HEK293T (cell line): ENCODE data around the gene FN3K.

Source experiments
- CTCF ChIA-PET: fragments of 350-600 bp; formaldehyde crosslinking; extraction: SDS; loops from one replicate; lab custom pipeline; 2021; ENCODE audit warnings: antibody characterized with exemption, inconsistent platforms; lab: Yijun Ruan, JAX
- POLR2A ChIA-PET: fragments of 350-600 bp; formaldehyde crosslinking; extraction: SDS; loops from one replicate; lab custom pipeline; 2020; ENCODE audit warnings: antibody characterized with exemption, inconsistent platforms; lab: Yijun Ruan, JAX
- DNase-seq: peaks from one replicate; pipeline ENCODE4 v3.0.0; 2012; ENCODE audit warnings: mixed read lengths; ENCODE audit errors: extremely low spot score
- ARNT ChIP-seq: fragments of 450-650 bp; IDR thresholded peaks from 2 replicates; pipeline ENCODE4 v1.6.1; 2017; ENCODE audit warnings: mild to moderate bottlenecking
- BHLHE40 ChIP-seq: fragments of 450-650 bp; IDR thresholded peaks from 2 replicates; pipeline ENCODE4 v1.6.1; 2016; ENCODE audit warnings: mild to moderate bottlenecking, moderate library complexity, borderline replicate concordance
- CTBP1 ChIP-seq: fragments of 450-650 bp; IDR thresholded peaks from 2 replicates; pipeline ENCODE4 v1.6.1; 2016; ENCODE audit warnings: borderline replicate concordance
- ELF4 ChIP-seq: fragments of 450-650 bp; IDR thresholded peaks from 2 replicates; pipeline ENCODE4 v1.6.1; 2017; ENCODE audit warnings: antibody characterized with exemption
- FOXA1 ChIP-seq: fragments of 450-650 bp; IDR thresholded peaks from 2 replicates; pipeline ENCODE4 v1.6.1; 2016; ENCODE audit warnings: mild to moderate bottlenecking
- FOXK2 ChIP-seq: fragments of 450-650 bp; IDR thresholded peaks from 2 replicates; pipeline ENCODE4 v1.6.1; 2016; ENCODE audit warnings: mild to moderate bottlenecking
- FOXM1 ChIP-seq: fragments of 450-650 bp; IDR thresholded peaks from 2 replicates; pipeline ENCODE4 v1.6.1; 2017; ENCODE audit warnings: mild to moderate bottlenecking, borderline replicate concordance
- HDGF ChIP-seq: fragments of 450-650 bp; IDR thresholded peaks from 2 replicates; pipeline ENCODE4 v1.6.1; 2017; ENCODE audit warnings: antibody characterized with exemption, borderline replicate concordance
- L3MBTL2 ChIP-seq: fragments of 450-650 bp; conservative IDR thresholded peaks from 2 replicates; pipeline ENCODE4 v1.6.1; 2016; ENCODE audit warnings: mild to moderate bottlenecking
- LEF1 ChIP-seq: fragments of 450-650 bp; IDR thresholded peaks from 2 replicates; pipeline ENCODE4 v1.6.1; 2017; ENCODE audit warnings: mild to moderate bottlenecking, borderline replicate concordance
- NFRKB ChIP-seq: fragments of 450-650 bp; IDR thresholded peaks from 2 replicates; pipeline ENCODE4 v1.6.1; 2016; ENCODE audit warnings: mild to moderate bottlenecking, moderate library complexity
- SP1 ChIP-seq: fragments of 450-650 bp; IDR thresholded peaks from 2 replicates; pipeline ENCODE4 v1.6.1; 2017
- SUZ12 ChIP-seq: fragments of 450-650 bp; IDR thresholded peaks from 2 replicates; pipeline ENCODE4 v1.6.1; 2016; ENCODE audit warnings: mild to moderate bottlenecking
- TARDBP ChIP-seq: fragments of 450-650 bp; IDR thresholded peaks from 2 replicates; pipeline ENCODE4 v1.6.1; 2016
- ZNF384 ChIP-seq: fragments of 450-650 bp; IDR thresholded peaks from 2 replicates; pipeline ENCODE4 v1.6.1; 2016
- TF ChIP-seq, protein P1 (sequence below): fragments of 450-650 bp; IDR thresholded peaks from 2 replicates; pipeline ENCODE4 v1.6.1; 2016

Gene FN3K

DNA sequence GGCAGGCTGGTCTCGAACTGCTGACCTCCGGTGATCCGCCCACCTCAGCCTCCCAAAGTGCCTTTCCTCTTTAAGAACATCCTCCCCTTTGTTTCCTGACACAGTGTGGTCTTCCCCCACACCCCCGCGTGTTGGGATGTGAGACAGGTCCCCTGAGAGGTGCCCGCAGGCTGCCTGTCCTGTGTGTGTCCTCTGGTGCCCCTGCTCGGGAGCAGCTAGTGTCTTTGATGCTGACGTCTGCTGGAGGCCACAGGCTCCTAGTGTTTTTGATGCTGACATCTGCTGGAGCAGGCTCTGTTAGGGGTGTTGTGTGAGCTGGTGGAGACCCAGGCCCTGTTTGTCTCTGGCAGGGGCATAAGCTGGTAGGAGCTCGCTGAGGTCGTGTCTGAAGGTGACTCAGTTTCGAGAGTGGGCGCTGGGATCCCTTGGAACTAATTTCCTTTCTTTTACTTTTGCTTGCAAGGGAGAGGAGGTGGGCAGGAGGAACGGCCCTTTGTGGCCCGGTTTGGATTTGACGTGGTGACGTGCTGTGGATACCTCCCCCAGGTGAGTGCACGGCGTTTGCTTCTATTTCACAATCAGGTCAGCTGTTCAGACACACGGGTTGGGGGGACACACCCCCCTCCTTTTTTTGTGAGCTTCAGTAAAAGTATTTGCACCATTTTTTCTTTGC is 12.9 kb upstream of the FN3K start:
- no peak for TF ChIP-seq TARDBP
- no peak for TF ChIP-seq ZNF384
- no peak for TF ChIP-seq NFRKB
- TF ChIP-seq SP1: no peak
- no peak for TF ChIP-seq SUZ12
- TF ChIP-seq ELF4: no peak
- no peak for TF ChIP-seq FOXA1
- TF ChIP-seq, protein P1, sequence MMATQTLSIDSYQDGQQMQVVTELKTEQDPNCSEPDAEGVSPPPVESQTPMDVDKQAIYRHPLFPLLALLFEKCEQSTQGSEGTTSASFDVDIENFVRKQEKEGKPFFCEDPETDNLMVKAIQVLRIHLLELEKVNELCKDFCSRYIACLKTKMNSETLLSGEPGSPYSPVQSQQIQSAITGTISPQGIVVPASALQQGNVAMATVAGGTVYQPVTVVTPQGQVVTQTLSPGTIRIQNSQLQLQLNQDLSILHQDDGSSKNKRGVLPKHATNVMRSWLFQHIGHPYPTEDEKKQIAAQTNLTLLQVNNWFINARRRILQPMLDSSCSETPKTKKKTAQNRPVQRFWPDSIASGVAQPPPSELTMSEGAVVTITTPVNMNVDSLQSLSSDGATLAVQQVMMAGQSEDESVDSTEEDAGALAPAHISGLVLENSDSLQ: no peak
- no peak for TF ChIP-seq BHLHE40
- no peak for TF ChIP-seq L3MBTL2
- no peak for TF ChIP-seq FOXK2
- TF ChIP-seq HDGF: no peak
- TF ChIP-seq ARNT: no peak
- TF ChIP-seq FOXM1: no peak
- TF ChIP-seq CTBP1: no peak
- TF ChIP-seq LEF1: no peak
- DNase-seq: no peak
- POLR2A ChIA-PET: no interaction called here
- CTCF ChIA-PET: no interaction called here

DNA sequence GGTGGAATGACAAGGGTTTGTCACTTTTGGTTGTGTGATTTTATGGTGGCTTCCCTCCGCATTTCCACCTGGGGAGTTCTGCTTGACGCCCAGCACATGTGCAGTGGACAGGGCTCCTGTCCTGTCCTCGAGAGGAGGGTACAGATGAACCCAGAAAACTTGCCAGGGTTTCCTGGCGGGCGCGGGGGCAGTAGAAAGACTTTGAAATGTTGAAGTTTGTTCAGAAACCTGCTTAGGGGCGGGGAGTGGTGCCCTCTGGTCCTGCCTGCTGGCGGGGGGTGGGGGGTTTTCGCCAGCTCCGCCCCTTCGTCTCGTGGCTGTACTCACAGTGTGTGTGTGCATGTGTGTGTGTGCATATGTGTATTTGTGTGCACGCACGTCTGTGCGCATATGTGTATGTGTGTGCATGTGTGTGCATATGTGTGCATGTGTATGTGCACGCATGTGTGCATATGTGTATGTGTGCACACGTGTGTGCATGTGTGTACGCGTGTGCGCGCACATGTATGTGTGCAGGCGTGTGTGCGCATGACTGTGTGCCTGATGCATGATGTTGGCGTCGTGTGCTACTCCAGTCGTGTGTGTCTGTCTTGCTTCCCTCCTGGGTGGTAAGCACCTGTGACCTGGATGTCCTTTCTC is 12.1 kb upstream of the FN3K start:
- CTCF ChIA-PET: no interaction called here
- POLR2A ChIA-PET: no interaction called here
- no peak for TF ChIP-seq TARDBP
- TF ChIP-seq L3MBTL2: no peak
- no peak for TF ChIP-seq FOXM1
- no peak for TF ChIP-seq ELF4
- TF ChIP-seq ARNT: no peak
- no peak for TF ChIP-seq NFRKB
- TF ChIP-seq, protein P1: no peak
- TF ChIP-seq SUZ12: no peak
- TF ChIP-seq HDGF: no peak
- no peak for TF ChIP-seq BHLHE40
- no peak for TF ChIP-seq FOXK2
- TF ChIP-seq ZNF384: no peak
- TF ChIP-seq SP1: no peak
- no peak for TF ChIP-seq FOXA1
- TF ChIP-seq CTBP1: no peak
- TF ChIP-seq LEF1: no peak
- DNase-seq: no peak

DNA sequence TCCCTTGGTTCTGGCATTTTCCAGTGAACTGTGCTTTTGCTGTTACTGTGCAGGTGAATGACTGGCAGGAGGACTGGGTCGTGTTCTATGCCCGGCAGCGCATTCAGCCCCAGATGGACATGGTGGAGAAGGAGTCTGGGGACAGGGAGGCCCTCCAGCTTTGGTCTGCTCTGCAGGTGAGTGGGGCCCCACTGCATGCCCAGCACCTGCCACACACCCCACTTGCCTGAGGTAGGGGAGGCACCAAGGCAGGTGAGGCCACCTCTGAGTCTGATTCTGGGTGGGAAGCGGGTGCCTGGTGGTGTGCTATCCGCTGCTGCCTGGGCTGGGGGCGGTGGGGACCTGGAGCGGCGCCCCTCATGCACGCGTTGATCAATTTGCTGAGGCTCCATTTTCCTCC is 9.0 kb upstream of the FN3K start:
- TF ChIP-seq SUZ12 (no peak), BHLHE40 (no peak)
- TF ChIP-seq, protein P1: no peak
- no peak for DNase-seq
- POLR2A ChIA-PET: interaction anchor here (0.9 to 3.0 kb wide), 2 partner anchors 10 kb away, joined by 3 to 14 read pairs; partner anchors contain the start of gene FN3KRP
- CTCF ChIA-PET: no interaction called here

DNA sequence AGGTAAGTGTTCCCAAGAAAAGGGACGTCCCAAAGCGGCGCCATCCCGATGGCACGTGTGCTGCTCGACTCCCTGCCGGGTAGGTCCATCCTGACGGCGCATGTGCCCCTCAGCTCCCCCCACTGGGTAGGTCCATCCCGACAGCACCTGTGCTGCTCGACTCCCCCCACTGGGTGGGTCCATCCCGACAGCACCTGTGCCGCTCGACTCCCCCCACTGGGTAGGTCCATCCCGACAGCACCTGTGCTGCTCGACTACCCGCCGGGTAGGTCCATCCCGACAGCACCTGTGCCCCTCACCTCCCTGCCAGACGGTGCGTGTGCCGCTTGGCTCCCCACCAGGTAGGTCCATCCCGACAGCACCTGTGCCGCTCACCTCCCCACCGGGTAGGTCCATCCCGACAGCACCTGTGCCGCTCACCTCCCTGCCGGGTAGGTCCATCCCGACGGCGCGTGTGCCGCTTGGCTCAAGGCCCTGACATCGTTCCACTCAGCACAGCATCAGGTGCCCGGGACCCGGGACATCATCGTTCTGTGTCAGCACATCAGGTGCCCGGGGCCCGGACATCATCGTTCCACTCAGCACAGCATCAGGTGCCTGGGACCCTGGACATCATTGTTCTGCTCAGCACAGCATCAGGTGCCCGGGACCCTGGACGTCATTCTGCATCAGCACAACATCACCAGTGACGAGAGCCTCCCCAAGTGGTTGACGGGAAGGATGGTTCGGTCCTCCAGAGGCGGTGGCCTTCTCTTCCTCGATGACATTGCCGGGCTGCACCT is 5.7 kb upstream of the FN3K start:
- ChIA-PET CTCF (interaction anchor here (0.6 kb wide), 1 partner anchor 235 kb away, joined by 3 read pairs; no protein-coding TSS in a partner anchor), POLR2A (interaction anchor here (3.0 kb wide), 1 partner anchor 13 kb away, joined by 14 read pairs; the partner anchor contains the start of gene FN3KRP)
- DNase-seq: no peak
- no peak for TF ChIP-seq ZNF384
- TF ChIP-seq FOXM1: no peak
- no peak for TF ChIP-seq SP1
- TF ChIP-seq CTBP1: no peak
- TF ChIP-seq L3MBTL2: no peak
- TF ChIP-seq FOXK2: no peak
- TF ChIP-seq BHLHE40: no peak
- TF ChIP-seq SUZ12: no peak
- no peak for TF ChIP-seq LEF1
- TF ChIP-seq, protein P1: no peak
- no peak for TF ChIP-seq ARNT
- TF ChIP-seq HDGF: no peak
- TF ChIP-seq TARDBP: no peak
- TF ChIP-seq FOXA1: no peak
- no peak for TF ChIP-seq NFRKB
- TF ChIP-seq ELF4: no peak
